ENCODE measurements around the gene MAML1.

MAML1 gene

DNA sequence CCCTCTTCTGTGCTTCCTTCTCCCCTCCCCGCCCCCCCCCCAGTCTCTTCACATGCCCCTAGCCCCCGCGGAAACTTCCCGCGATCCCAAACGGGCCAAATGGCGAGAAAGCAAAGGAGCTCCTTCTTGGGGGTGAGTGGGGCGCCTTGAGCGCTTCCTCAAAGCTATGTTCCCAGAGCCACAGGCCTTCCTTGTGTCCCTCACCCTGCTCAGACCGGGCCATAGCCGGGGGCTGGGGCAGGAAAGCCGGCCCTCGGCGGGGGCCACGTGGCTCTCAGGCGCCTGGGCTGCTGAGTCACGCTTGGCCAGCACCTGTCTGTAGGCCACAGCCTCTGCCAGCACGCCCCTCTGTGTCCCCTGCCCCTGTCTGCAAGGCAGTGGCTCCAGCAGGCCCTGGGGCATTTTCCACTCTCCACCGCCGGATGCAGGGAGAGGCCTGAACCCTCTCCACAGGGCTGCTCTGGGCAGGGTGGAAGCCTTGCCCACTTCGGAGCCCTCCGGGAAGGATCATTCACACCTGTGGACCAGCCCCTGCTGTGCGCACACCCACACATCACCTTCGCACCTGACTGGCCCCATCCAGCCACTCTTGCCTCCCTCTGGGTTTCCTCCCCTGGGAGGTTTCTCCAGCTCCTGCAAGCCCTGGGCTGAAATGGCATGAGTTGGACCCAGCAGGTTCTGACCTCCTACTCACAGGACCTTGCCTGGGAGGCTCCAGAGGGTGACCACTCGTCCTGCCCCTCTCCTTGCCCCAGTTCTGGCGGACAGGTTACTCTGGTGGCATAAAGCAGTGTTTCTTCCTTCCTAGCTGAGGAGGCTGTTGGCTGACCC is 86.9 kb downstream of the MAML1 start:
- in situ Hi-C loops (cut with HindIII; ENCODE audit: low sequenced_read_pairs): no loop called here

DNA sequence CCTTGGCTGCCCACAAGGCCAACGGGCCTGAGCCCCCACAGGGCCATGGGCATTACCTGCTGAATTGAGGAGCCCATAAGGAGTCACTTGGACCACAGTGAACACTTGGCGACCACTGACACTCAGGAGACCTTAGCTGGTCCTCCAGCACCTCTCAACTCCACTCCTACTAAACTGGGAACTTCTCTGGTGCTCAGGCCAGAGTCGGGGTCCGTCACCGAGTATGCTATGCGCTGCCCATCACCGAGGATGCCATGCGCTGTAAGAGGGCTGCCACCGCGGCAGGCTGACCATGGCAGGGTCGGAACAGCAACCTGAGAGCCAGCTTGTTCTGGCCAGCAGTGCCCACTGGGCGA is 87.5 kb downstream of the MAML1 start:
- in situ Hi-C loops (cut with HindIII; ENCODE audit: low sequenced_read_pairs): no loop called here

DNA sequence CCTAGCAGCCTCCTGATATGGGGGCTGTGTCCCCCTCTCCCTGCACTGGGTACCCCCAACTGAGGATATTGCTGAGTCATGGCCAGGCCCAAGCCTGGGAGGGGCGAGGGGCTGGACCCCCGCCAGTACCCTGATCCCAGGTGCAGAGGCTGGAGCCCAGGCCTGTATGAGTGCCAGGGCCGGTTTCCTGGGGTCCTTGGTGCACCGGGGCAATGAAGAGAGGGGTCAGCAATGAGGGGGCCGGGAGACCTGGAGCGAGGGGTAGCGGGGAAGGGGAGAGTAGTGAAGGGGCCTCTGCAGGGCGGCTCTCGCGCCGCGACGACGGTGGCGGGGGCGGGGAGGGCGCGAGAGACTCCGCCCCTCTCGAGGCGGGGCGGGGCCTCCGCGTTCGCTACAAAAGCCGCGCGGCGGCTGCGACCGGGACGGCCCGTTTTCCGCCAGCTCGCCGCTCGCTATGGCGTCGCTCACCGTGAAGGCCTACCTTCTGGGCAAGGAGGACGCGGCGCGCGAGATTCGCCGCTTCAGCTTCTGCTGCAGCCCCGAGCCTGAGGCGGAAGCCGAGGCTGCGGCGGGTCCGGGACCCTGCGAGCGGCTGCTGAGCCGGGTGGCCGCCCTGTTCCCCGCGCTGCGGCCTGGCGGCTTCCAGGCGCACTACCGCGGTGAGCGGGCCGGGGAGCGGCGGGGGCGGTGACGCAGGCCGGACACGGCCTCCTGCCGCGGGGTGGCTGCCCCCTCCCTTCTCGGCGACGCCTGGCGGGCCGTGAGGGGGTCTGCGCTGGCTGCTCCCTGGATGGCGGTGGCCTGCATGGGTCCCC is 88.1 kb downstream of the MAML1 start, which contains the start of gene SQSTM1:
TSS of gene SQSTM1 (plus strand) at position 423 of the 815 bp plus-strand sequence. CDS start at position 455, 32 bp downstream.
- in situ Hi-C loops (cut with HindIII; ENCODE audit: low sequenced_read_pairs): no loop called here

DNA sequence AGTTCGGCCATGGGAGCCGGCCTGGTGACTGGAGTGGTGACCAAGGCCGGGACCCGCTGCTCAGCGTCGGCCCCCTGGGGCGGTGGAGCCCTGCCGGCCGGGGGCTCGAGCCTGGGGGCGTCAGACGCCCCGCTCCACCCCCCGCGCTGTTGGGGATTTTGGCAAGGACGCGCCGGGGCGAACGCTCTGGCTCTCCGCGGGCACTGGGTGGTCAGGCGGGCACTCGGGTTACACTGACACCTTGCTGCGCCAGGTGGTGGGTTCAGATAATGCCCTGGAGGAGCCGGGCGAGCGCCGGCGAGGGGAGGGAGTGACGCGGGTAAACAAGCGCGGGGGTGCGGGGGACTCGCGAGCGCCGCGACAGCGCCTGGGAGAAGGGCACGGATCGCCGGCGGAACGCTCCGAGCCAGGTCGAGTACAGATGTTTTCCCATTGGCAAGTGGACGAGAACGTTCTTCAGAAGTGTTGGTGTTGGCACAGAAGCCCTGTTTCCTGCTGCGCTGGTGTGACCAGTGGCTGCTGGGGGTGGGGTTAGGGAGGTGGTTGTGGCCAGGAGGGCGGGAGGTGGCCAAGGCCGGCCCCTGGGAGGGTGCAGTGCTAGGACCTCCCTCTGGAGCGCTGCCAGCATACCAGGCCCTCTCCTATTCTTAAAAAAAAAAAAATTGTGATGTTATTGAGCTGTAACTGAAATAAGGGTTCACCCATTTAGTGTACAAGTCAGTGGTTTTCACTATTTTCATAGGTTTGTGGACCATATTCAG is 88.9 kb downstream of the MAML1 start:
- in situ Hi-C loops (cut with HindIII; ENCODE audit: low sequenced_read_pairs): no loop called here

DNA sequence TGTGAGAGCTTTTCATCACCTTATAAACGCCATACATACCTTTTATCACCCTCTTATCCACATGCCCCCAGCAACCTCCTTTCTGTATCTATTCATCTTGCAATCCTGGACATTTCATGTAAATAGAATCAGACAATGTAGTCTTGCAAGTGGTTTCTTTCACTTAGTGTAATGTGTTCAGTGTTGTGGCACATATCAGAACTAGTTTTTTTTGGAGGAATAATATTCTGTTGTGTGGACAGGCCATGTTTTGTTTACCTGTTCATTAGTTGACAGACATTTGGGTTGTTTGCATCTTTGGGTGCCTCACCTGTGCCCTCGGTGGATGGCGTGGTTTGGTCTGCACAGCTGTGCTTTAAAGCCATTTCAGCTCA is 89.4 kb downstream of the MAML1 start:
- in situ Hi-C loops (cut with HindIII; ENCODE audit: low sequenced_read_pairs): no loop called here

DNA sequence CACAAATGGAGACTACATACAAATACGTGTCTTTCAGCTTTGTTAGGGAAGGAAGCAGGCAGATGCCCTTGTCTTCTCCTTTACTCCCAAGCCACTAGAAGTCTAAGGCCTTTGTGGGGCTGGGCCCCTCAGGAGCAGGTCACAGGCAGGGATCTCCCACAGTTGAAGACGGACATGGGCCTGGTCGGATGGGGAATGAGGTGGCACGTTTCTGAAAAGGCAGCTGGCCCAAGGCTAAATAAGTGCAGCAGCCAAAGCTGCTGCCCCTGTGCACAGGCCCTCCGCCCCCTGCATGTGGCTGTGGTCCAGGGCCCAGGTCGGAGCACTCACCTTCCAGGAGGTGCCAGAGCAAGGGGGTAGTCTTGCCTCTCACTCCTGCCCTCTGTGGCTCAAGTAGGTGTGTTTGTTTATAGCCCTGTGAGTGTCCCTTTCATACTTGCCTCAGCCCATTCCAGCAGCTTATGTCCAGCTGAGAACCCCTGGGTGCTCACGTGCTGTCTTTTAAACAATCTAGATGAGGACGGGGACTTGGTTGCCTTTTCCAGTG is 89.9 kb downstream of the MAML1 start:
- in situ Hi-C loops (cut with HindIII; ENCODE audit: low sequenced_read_pairs): no loop called here

DNA sequence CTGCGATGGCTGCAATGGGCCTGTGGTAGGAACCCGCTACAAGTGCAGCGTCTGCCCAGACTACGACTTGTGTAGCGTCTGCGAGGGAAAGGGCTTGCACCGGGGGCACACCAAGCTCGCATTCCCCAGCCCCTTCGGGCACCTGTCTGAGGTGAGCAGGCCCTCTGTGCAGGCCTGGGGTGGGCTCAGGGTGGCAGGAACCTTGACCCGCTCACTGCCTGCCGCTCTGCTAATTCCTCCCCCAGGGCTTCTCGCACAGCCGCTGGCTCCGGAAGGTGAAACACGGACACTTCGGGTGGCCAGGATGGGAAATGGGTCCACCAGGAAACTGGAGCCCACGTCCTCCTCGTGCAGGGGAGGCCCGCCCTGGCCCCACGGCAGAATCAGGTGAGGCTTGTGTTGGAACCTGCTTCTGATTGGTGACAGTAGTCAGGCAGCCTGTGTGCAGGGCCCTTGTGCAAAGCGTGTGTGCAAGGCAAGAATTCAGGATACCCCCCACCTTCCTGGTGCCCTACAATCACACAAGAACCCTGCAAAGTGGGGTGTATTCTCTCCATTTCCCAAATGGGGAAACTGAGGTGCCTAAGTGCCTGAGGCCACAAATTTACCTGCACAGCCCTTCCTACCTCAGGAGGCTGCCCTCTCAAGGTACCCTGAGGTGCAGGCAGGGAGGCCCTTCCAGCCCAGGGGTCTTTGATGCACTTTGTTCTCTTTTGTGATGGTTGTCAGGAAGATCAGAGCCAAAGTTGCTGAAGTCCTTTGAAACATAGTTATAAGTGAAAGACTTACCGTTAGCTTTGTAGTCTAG is 91.5 kb downstream of the MAML1 start:
- in situ Hi-C loops (cut with HindIII; ENCODE audit: low sequenced_read_pairs): no loop called here

DNA sequence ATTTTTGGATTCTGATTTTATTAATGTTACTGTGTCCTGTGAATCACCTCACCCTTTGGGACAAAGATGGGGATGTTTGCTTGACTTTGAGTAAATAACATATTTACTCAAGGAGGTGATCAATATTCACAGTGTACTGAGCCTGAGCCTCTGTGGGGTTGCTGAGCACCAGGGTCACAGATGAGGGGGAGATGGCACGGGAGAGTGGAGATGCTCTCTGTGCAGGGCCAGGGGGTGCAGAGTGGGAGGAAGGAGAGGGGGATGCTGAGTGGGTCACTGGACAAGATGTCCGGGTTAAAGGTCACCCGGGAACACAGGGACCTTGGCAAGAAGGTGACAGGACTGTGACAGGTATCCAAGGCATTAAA is 92.1 kb downstream of the MAML1 start:
- in situ Hi-C loops (cut with HindIII; ENCODE audit: low sequenced_read_pairs): loop anchor here (5.0 kb wide), 3 partner anchors 57 to 98 kb away; no protein-coding TSS in a partner anchor

DNA sequence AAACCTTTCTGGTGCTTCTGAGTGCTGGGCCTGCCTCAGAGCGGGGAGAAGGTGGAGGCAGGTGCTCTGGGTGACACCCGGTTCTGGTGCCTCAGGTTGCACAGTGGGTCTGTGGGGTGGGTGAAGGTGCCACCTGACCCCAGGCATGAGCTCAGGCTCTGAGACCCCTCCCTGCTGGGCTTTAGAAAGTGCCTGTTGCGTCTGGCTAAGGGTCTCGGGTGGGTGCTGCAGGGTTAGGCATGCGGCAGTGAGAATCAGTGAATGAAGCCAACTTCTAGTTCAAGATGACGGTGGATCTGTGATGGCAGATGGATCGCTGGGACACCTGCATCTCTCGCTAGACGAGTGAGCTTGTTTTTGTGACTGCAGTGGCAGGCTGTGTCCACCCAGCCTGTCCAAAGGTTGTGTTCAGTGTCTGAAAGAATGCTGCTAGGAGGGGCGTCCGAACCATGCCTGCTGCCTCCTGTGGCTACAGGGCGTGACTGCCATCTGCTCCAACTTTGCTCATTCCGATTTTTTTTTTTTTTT is 93.1 kb downstream of the MAML1 start:
- in situ Hi-C loops (cut with HindIII; ENCODE audit: low sequenced_read_pairs): loop anchor here (5.0 kb wide), 3 partner anchors 57 to 97 kb away; no protein-coding TSS in a partner anchor
